A673 (cell line): ENCODE data around the gene SNAP29.

Experiments used
- EZH2 ChIP-seq: fragments of 200-600 bp; sonication (generic); IDR thresholded peaks from 2 replicates; pipeline ENCODE4 v1.6.1; 2017; ENCODE audit warnings: borderline replicate concordance, low read depth, mild to moderate bottlenecking, mixed read lengths, antibody characterized with exemption, low read length; ENCODE audit not compliant: poor library complexity, severe bottlenecking
- TF ChIP-seq, protein P1 (sequence below): fragments of 300-800, 200-600 bp; sonication (generic); conservative IDR thresholded peaks from 2 replicates; pipeline ENCODE4 v1.5.1; 2017; ENCODE audit warnings: low read depth, mild to moderate bottlenecking, antibody characterized with exemption, low read length, moderate library complexity, mixed read lengths

- no peak for TF ChIP-seq EZH2
- TF ChIP-seq, protein P1, sequence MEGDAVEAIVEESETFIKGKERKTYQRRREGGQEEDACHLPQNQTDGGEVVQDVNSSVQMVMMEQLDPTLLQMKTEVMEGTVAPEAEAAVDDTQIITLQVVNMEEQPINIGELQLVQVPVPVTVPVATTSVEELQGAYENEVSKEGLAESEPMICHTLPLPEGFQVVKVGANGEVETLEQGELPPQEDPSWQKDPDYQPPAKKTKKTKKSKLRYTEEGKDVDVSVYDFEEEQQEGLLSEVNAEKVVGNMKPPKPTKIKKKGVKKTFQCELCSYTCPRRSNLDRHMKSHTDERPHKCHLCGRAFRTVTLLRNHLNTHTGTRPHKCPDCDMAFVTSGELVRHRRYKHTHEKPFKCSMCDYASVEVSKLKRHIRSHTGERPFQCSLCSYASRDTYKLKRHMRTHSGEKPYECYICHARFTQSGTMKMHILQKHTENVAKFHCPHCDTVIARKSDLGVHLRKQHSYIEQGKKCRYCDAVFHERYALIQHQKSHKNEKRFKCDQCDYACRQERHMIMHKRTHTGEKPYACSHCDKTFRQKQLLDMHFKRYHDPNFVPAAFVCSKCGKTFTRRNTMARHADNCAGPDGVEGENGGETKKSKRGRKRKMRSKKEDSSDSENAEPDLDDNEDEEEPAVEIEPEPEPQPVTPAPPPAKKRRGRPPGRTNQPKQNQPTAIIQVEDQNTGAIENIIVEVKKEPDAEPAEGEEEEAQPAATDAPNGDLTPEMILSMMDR: no peak
These were observed 81.4 kb downstream of the SNAP29 start for GRCh38 chr22:20940186-20940651.
